K562 (cell line): Measurements from ENCODE around the gene PLSCR3. TPM values are rescaled to one million over a fixed set of nuclear protein-coding genes. Genes with fewer than 3 reads are reported as not detected.

Experiments used
- CC2D1A ChIP-seq: fragments of 450-650 bp; IDR thresholded peaks from 2 replicates; pipeline ENCODE4 v1.6.1; 2017; ENCODE audit warnings: mild to moderate bottlenecking
- CCNT2 ChIP-seq: IDR thresholded peaks from 2 replicates; pipeline ENCODE4 v1.6.1; 2011; ENCODE audit warnings: borderline replicate concordance, low read depth, mild to moderate bottlenecking, moderate library complexity, mixed read lengths, low read length; ENCODE audit not compliant: insufficient read length; ENCODE audit errors: extremely low read depth
- CEBPB ChIP-seq: fragments of 450-650 bp; IDR thresholded peaks from 2 replicates; pipeline ENCODE4 v1.6.1; 2016; ENCODE audit warnings: missing genetic modification characterization, missing compliant biosample characterization
- CHD1 ChIP-seq: fragments of 200-600 bp; sonication (generic); IDR thresholded peaks from one replicate; pipeline ENCODE4 v1.6.1; 2012; ENCODE audit warnings: mild to moderate bottlenecking, moderate library complexity, low read length, inconsistent platforms
- CHD2 ChIP-seq: IDR thresholded peaks from 2 replicates; pipeline ENCODE4 v1.6.1; 2011; ENCODE audit warnings: low read depth, low read length
- CREM ChIP-seq: IDR thresholded peaks from 2 replicates; pipeline ENCODE4 v1.6.1; 2014; ENCODE audit warnings: antibody characterized with exemption, low read depth
- CSDE1 ChIP-seq, 2 experiments: fragments of 450-650 bp; IDR thresholded peaks; 2 replicates each; pipeline ENCODE4 v1.6.1; 2016; ENCODE audit warnings: mild to moderate bottlenecking in 1 of 2
- DEAF1 ChIP-seq: fragments of 450-650 bp; formaldehyde crosslinking; IDR thresholded peaks from 2 replicates; pipeline ENCODE4 v1.4.0; 2020; ENCODE audit warnings: mild to moderate bottlenecking, moderate library complexity
- FUS ChIP-seq: fragments of 200-400 bp; formaldehyde crosslinking; optimal IDR thresholded peaks from 2 replicates; pipeline ENCODE3; 2017; ENCODE audit warnings: low read depth, low read length
- HDAC2 ChIP-seq: fragments of 450-650 bp; IDR thresholded peaks from 2 replicates; pipeline ENCODE4 v1.6.1; 2016; ENCODE audit warnings: mild to moderate bottlenecking
- MAFK ChIP-seq: IDR thresholded peaks from 2 replicates; pipeline ENCODE4 v1.6.1; 2011; ENCODE audit warnings: low read length, improper control_type of control experiment
- NRF1 ChIP-seq, 2 experiments: fragments of 450-650 bp; IDR thresholded peaks in 1 of 2; conservative IDR thresholded peaks in 1 of 2; 2 replicates each; pipeline ENCODE4 v1.6.1; 2014; ENCODE audit warnings: mild to moderate bottlenecking in 2 of 2
- PHF20 ChIP-seq: fragments of 450-650 bp; IDR thresholded peaks from 2 replicates; pipeline ENCODE4 v1.6.1; 2018; ENCODE audit not compliant: partially characterized antibody
- POLR2A ChIP-seq: fragments of 450-650 bp; conservative IDR thresholded peaks from 2 replicates; pipeline ENCODE4 v1.6.1; 2016
- PYGO2 ChIP-seq: fragments of 450-650 bp; IDR thresholded peaks from 2 replicates; pipeline ENCODE4 v1.6.1; 2016; ENCODE audit warnings: mild to moderate bottlenecking, missing genetic modification characterization, moderate library complexity, missing compliant biosample characterization
- ZBTB33 ChIP-seq: sonication (generic); formaldehyde crosslinking; IDR thresholded peaks from 2 replicates; pipeline ENCODE4 v1.8.1; 2023; ENCODE audit warnings: mild to moderate bottlenecking, missing genetic modification reagents
- ZNF407 ChIP-seq: fragments of 450-650 bp; IDR thresholded peaks from 2 replicates; pipeline ENCODE4 v1.6.1; 2016; ENCODE audit warnings: low read depth
- ZNF408 ChIP-seq: fragments of 250-450 bp; sonication (Bioruptor Pico); IDR thresholded peaks from 2 replicates; pipeline ENCODE4 v1.4.0; 2020; ENCODE audit warnings: low read depth, mild to moderate bottlenecking, moderate library complexity
- polyA plus RNA-seq, 8 experiments: library from polyadenylated mRNA; depleted of rRNA in 4 of 8; stranded (reverse) in 5 of 8; unstranded in 3 of 8; fragments of >200 nt; fragmentation: Nextera tagmentation in 2 of 8; fragmentation: Illumina TruSeq in 1 of 8; extraction: Ambion mirVana in 2 of 8; extraction: Trizol in 1 of 8; gene quantifications; 2 replicates each; pipeline versions ENCODE4 v1.2.1 to v1.2.3, GENCODE V29; 2011 to 2014; ENCODE audit warnings: inconsistent platforms in 1 of 8, missing spikeins in 1 of 8
- total RNA-seq, 7 experiments: library from RNA; depleted of rRNA in 6 of 7; stranded (reverse); fragments of >200 nt in 6 of 7; fragmentation: Illumina TruSeq in 2 of 7; extraction: Trizol in 2 of 7; gene quantifications; 2 replicates each; pipeline versions ENCODE4 v1.2.1 to v1.2.3, GENCODE V29; 2011 to 2021; ENCODE audit warnings: low replicate concordance in 1 of 7

PLSCR3 gene
- total and polyA plus RNA-seq, 9 of the 15 experiments (the other 6 are each of a cell fraction or from before 2014, with no cell fraction given) = 3.2 to 16.8 (median 4.5) TPM

GRCh38 chr17:7403977-7404736 lies 9.8 kb upstream of the PLSCR3 start, which contains the start of gene TMEM256 (continued):
- TF ChIP-seq ZNF407 (no peak), CHD2 (peak; percentile 79), DEAF1 (no peak), NRF1 (conservative IDR thresholded peaks at IDR 0.05 in 1 of 2, IDR thresholded peaks at IDR 0.05 in 1 of 2) (peak; percentile 53 to 65; a peak in 3 of 4 replicates), CC2D1A (peak; percentile 81; the same call in 1 of the 2 replicates), POLR2A (peak; percentile 86), PYGO2 (tag) (no peak), ZNF408 (CRISPR knock-in tag) (no peak), CCNT2 (no peak), CSDE1 (IDR thresholded peaks at IDR 0.05) (no peak), MAFK (no peak), CEBPB (tag) (no peak), CREM (0 out of 2 replicates have a peak, but pooled peaks have one; percentile 44), FUS (no peak), CHD1 (no peak), HDAC2 (peak; percentile 51; the same call in 1 of the 2 replicates), PHF20 (peak; percentile 69), ZBTB33 (no peak)
